Gastrocnemius medialis (tissue), 4 donors: ENCODE data around the gene EIF4H. TPM values are rescaled to one million over a fixed set of nuclear protein-coding genes. Genes with fewer than 3 reads are reported as not detected.

Experiments
- ATAC-seq, 2 donors: fragments of 150-250 bp; one replicate each; pipeline ENCODE4 v1.9.1; 2016
- DNase-seq, 2 donors: peaks; one replicate each; pipeline ENCODE4 v3.0.0-alpha.2; 2019
- H3K27ac ChIP-seq, 4 donors: fragments of 200-600 bp; sonication (generic); 1 replicate in 1 of 4; 2 replicates in 3 of 4; pipeline ENCODE4 v1.5.1; 2016 to 2018; ENCODE audit warnings: mild to moderate bottlenecking in 2 of 4, moderate library complexity in 1 of 4
- H3K27me3 ChIP-seq, 3 donors: fragments of 200-600 bp; sonication (generic) in 2 of 3; 1 replicate in 1 of 3; 2 replicates in 2 of 3; pipeline versions ENCODE4 v1.5.1 to v1.6.0; 2016 to 2019; ENCODE audit warnings: mild to moderate bottlenecking in 1 of 3, moderate library complexity in 1 of 3
- H3K36me3 ChIP-seq, 2 donors: fragments of 200-600 bp; sonication (generic) in 1 of 2; one replicate each; pipeline ENCODE4 v1.5.1; 2017 to 2018
- H3K4me1 ChIP-seq, 2 donors: fragments of 200-600 bp; sonication (generic) in 1 of 2; one replicate each; pipeline ENCODE4 v1.5.1; 2016 to 2017; ENCODE audit warnings: mild to moderate bottlenecking in 2 of 2
- H3K4me3 ChIP-seq, 4 donors: fragments of 200-600 bp; sonication (generic) in 3 of 4; 1 replicate in 1 of 4; 2 replicates in 3 of 4; pipeline ENCODE4 v1.5.1; 2016 to 2019; ENCODE audit warnings: mild to moderate bottlenecking in 2 of 4
- H3K9me3 ChIP-seq, 3 donors: fragments of 200-600 bp; sonication (generic) in 2 of 3; 1 replicate in 1 of 3; 2 replicates in 2 of 3; pipeline ENCODE4 v1.5.1; 2016 to 2019
- POLR2A ChIP-seq, 2 donors: fragments of 450-650 bp; IDR thresholded peaks; one replicate each; pipeline ENCODE4 v1.6.1; 2017; ENCODE audit warnings: antibody characterized with exemption in 2 of 2, mild to moderate bottlenecking in 2 of 2, moderate library complexity in 2 of 2
- in situ Hi-C, 4 donors: fragments of 200-750 bp; cut with MboI; loops; one replicate each; pipeline versions ENCODE4 v1.15.0 to v1.8.0; 2017; ENCODE audit warnings: low sequenced_read_pairs in 4 of 4
- intact Hi-C: fragments of 100-400 bp; cut with DNase I; formaldehyde crosslinking; loops from one replicate; pipeline ENCODE4 v1.15.1; 2023; ENCODE audit warnings: low total_unique reads
- total RNA-seq, 4 donors: library from RNA; depleted of rRNA; stranded (reverse); fragments of >200 nt; gene quantifications; one replicate each; pipeline versions ENCODE4 v1.1.0 to v1.2.3, GENCODE V29; 2016
- TF ChIP-seq, protein P1 (sequence below), 5 experiments: fragments of 450-650 bp in 3 of 5; fragments of 200-600 bp in 2 of 5; sonication (generic) in 2 of 5; IDR thresholded peaks in 4 of 5; conservative IDR thresholded peaks in 1 of 5; 1 replicate in 4 of 5; 2 replicates in 1 of 5; pipeline ENCODE4 v1.5.1; 2016 to 2019; ENCODE audit warnings: antibody characterized with exemption in 5 of 5, mild to moderate bottlenecking in 3 of 5, moderate library complexity in 3 of 5

EIF4H gene
- total RNA-seq, 4 donors from 2014 or later: 247 to 430 (median 309) TPM

DNA sequence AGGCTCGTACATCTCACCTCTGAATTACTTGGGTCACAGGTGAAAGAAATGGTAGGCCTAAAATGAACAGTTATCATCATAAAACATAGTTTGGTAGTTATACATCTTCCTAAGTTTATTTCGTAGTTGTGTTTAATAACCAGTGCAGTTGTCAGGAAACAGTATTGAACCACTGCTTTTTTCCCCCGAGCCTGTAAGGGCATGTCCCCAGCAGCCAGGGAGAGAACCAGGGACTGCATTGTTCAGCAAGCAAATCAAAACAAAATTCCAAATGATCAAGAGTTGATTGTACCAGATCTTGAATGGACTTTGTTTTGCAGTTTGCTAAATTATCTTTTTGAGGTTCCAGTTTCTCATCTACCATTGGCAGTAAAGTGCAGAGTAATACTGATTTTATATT lies 2.4 kb downstream of the EIF4H start:
- ATAC-seq (no peak), DNase-seq (no peak)
- H3K4me1 ChIP-seq: peaks cover 69 to 71% of the 10 kb centered on the region in 2 donors
- no peak for TF ChIP-seq POLR2A (IDR thresholded peaks at IDR 0.05)
- TF ChIP-seq, protein P1, sequence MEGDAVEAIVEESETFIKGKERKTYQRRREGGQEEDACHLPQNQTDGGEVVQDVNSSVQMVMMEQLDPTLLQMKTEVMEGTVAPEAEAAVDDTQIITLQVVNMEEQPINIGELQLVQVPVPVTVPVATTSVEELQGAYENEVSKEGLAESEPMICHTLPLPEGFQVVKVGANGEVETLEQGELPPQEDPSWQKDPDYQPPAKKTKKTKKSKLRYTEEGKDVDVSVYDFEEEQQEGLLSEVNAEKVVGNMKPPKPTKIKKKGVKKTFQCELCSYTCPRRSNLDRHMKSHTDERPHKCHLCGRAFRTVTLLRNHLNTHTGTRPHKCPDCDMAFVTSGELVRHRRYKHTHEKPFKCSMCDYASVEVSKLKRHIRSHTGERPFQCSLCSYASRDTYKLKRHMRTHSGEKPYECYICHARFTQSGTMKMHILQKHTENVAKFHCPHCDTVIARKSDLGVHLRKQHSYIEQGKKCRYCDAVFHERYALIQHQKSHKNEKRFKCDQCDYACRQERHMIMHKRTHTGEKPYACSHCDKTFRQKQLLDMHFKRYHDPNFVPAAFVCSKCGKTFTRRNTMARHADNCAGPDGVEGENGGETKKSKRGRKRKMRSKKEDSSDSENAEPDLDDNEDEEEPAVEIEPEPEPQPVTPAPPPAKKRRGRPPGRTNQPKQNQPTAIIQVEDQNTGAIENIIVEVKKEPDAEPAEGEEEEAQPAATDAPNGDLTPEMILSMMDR (IDR thresholded peaks at IDR 0.05 in 4 of 5, conservative IDR thresholded peaks at IDR 0.05 in 1 of 5): no peak
- no peaks in the 10 kb centered on the region for H3K27me3 ChIP-seq
- in situ Hi-C loops (loop anchor here in 2 of 4 donors (10.0 to 25.0 kb wide), 2 partner anchors 92 to 486 kb away; partner anchors contain the start of genes GTF2I (in 1 of the 2) and LIMK1 (in 1 of the 2)), intact Hi-C loops (loop anchor here (5.0 to 10.0 kb wide), 3 partner anchors 288 to 622 kb away; partner anchors contain the start of gene BCL7B)
- H3K36me3 ChIP-seq: no peaks in the 10 kb centered on the region
- H3K27ac ChIP-seq: peak overlapping the region; percentile 85 to 99 (median 94)
- H3K9me3 ChIP-seq: no peaks in the 10 kb centered on the region
- H3K4me3 ChIP-seq: peak overlapping the region in 3 of 4 donors; percentile 2 to 93 (median 10)

GRCh38 chr7:74178632-74179031 lies 4.5 kb downstream of the EIF4H start:
- intact Hi-C loops: loop anchor here (5.0 to 10.0 kb wide), 3 partner anchors 286 to 624 kb away; partner anchors contain the start of gene BCL7B
- H3K27me3 ChIP-seq: no peaks in the 10 kb centered on the region
- DNase-seq (no peak), ATAC-seq (no peak)
- H3K36me3 ChIP-seq: no peaks in the 10 kb centered on the region
- H3K9me3 ChIP-seq: no peaks in the 10 kb centered on the region
- peak overlapping the region in 1 of 4 donors; percentile 5 for H3K4me3 ChIP-seq
- peaks cover 84 to 85% of the 10 kb centered on the region in 2 donors for H3K4me1 ChIP-seq
- in situ Hi-C loops: loop anchor here in 2 of 4 donors (10.0 to 25.0 kb wide), 2 partner anchors 94 to 484 kb away; partner anchors contain the start of genes GTF2I (in 1 of the 2) and LIMK1 (in 1 of the 2)
- H3K27ac ChIP-seq: peak overlapping the region; percentile 85 to 99 (median 94)
- TF ChIP-seq, protein P1 (IDR thresholded peaks at IDR 0.05 in 4 of 5, conservative IDR thresholded peaks at IDR 0.05 in 1 of 5): no peak
- TF ChIP-seq POLR2A (IDR thresholded peaks at IDR 0.05): no peak

GRCh38 chr7:74179935-74180604 lies 5.9 kb downstream of the EIF4H start:
- H3K36me3 ChIP-seq: no peaks in the 10 kb centered on the region
- in situ Hi-C loops: loop anchor here in 2 of 4 donors (10.0 to 25.0 kb wide), 2 partner anchors 95 to 482 kb away; partner anchors contain the start of genes GTF2I (in 1 of the 2) and LIMK1 (in 1 of the 2)

DNA sequence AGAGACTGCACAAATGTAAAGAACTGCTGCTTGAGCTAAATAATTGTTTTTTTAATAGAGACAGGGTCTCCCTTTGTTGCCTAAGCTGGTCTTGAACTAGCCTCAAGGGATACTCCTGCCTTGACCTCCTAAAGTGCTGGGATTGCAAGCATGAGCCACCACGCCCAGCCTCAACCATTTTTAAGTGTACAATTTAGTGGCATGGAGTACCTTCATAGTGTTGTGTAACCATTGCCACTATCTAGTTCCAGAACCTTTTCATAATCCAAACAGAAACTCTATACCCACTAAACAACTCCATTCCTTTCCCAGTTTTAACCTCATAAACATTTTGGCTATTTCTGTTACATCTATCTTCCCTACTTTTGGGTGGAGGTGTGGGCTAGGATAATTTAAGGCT lies 6.7 kb downstream of the EIF4H start:
- TF ChIP-seq, protein P1 (IDR thresholded peaks at IDR 0.05 in 4 of 5, conservative IDR thresholded peaks at IDR 0.05 in 1 of 5): no peak
- peak in 1 of 2 donors; percentile 30 for TF ChIP-seq POLR2A (IDR thresholded peaks at IDR 0.05)
- Histone ChIP-seq H3K27ac (peak overlapping the region; percentile 85 to 99 (median 94)), H3K4me1 (peaks cover 97 to 100% of the 10 kb centered on the region in 2 donors), H3K36me3 (no peaks in the 10 kb centered on the region), H3K9me3 (no peaks in the 10 kb centered on the region), H3K4me3 (no peak overlapping the region), H3K27me3 (no peaks in the 10 kb centered on the region)
- in situ Hi-C loops (loop anchor here in 1 of 4 donors (25.0 kb wide), 1 partner anchor 481 kb away; the partner anchor contains the start of gene GTF2I), intact Hi-C loops (loop anchor here (5.0 kb wide), 1 partner anchor 114 kb away; no protein-coding TSS in a partner anchor)
- DNase-seq (peak; percentile 48 to 66), ATAC-seq (peak; percentile 96 to 97)

More at GRCh38 chr7:74179935-74180604, 5.9 kb downstream of the EIF4H start:
- H3K4me1 ChIP-seq: peaks cover 97 to 99% of the 10 kb centered on the region in 2 donors
- DNase-seq: no peak
- no peaks in the 10 kb centered on the region for H3K9me3 ChIP-seq
- TF ChIP-seq, protein P1 (IDR thresholded peaks at IDR 0.05 in 4 of 5, conservative IDR thresholded peaks at IDR 0.05 in 1 of 5): no peak
- no peak for TF ChIP-seq POLR2A (IDR thresholded peaks at IDR 0.05)
- no peaks in the 10 kb centered on the region for H3K27me3 ChIP-seq
- peak overlapping the region; percentile 85 to 99 (median 94) for H3K27ac ChIP-seq
- H3K4me3 ChIP-seq: no peak overlapping the region
- intact Hi-C loops: loop anchor here (5.0 to 10.0 kb wide), 4 partner anchors 113 to 625 kb away; partner anchors contain the start of gene BCL7B
- ATAC-seq: no peak
